Fibroblast of lung (primary cell): ENCODE results near the gene FASTK. TPM values are rescaled to one million over a fixed set of nuclear protein-coding genes. Genes with fewer than 3 reads are reported as not detected.

Experiments used
- DNase-seq, 2 donors: peaks; one replicate each; pipeline versions ENCODE4 v3.0.0 to v3.0.0-alpha.2; 2010; ENCODE audit warnings: low read depth in 2 of 2
- H2AFZ ChIP-seq: 2 replicates; pipeline ENCODE4 v1.5.1; 2012; ENCODE audit warnings: low read length, control low read depth, inconsistent platforms
- H3K27ac ChIP-seq: 2 replicates; pipeline ENCODE4 v1.5.1; 2011; ENCODE audit warnings: low read length, control low read depth; ENCODE audit not compliant: insufficient read depth
- H3K27me3 ChIP-seq: 2 replicates; pipeline ENCODE4 v1.5.1; 2011; ENCODE audit warnings: mild to moderate bottlenecking, low read length; ENCODE audit not compliant: control insufficient read depth, insufficient read depth
- H3K36me3 ChIP-seq: 2 replicates; pipeline ENCODE4 v1.5.1; 2011; ENCODE audit warnings: low read length; ENCODE audit not compliant: control insufficient read depth, insufficient read depth
- H3K4me1 ChIP-seq: 2 replicates; pipeline ENCODE4 v1.5.1; 2011; ENCODE audit warnings: low read length; ENCODE audit not compliant: control insufficient read depth, insufficient read depth; ENCODE audit errors: extremely low read depth
- H3K4me2 ChIP-seq: 2 replicates; pipeline ENCODE4 v1.5.1; 2011; ENCODE audit warnings: low read length, control low read depth; ENCODE audit not compliant: insufficient read depth; ENCODE audit errors: extremely low read depth
- H3K4me3 ChIP-seq, 4 experiments: fragments of 200-600 bp in 1 of 4; sonication (generic) in 1 of 4; replicated peaks in 1 of 4; 2 replicates each; pipeline ENCODE4 v1.5.1; 2011 to 2016; ENCODE audit warnings: low read length in 4 of 4, low read depth in 3 of 4, mild to moderate bottlenecking in 3 of 4, control low read depth in 2 of 4, inconsistent platforms in 1 of 4, mixed read lengths in 1 of 4; ENCODE audit not compliant: insufficient read depth in 1 of 4; ENCODE audit errors: control extremely low read depth in 1 of 4
- H3K79me2 ChIP-seq: 2 replicates; pipeline ENCODE4 v1.5.1; 2012; ENCODE audit warnings: mild to moderate bottlenecking, low read length, inconsistent platforms; ENCODE audit not compliant: control insufficient read depth, insufficient read depth
- H3K9ac ChIP-seq: 2 replicates; pipeline ENCODE4 v1.5.1; 2011; ENCODE audit warnings: mild to moderate bottlenecking, low read length, control low read depth; ENCODE audit not compliant: insufficient read depth
- H3K9me3 ChIP-seq: 2 replicates; pipeline ENCODE4 v1.5.1; 2012; ENCODE audit warnings: low read depth, low read length; ENCODE audit not compliant: control insufficient read depth, insufficient read depth
- H4K20me1 ChIP-seq: 2 replicates; pipeline ENCODE4 v1.5.1; 2011; ENCODE audit warnings: low read length; ENCODE audit not compliant: control insufficient read depth, insufficient read depth; ENCODE audit errors: extremely low read depth
- CTCF ChIP-seq, 2 donors: IDR thresholded peaks in 1 of 2; conservative IDR thresholded peaks in 1 of 2; 1 replicate in 1 of 2; 2 replicates in 1 of 2; pipeline ENCODE4 v1.5.1; 2011 to 2012; ENCODE audit warnings: low read length in 2 of 2, control low read depth in 1 of 2, inconsistent platforms in 1 of 2, low read depth in 1 of 2, mild to moderate bottlenecking in 1 of 2
- EZH2 ChIP-seq: IDR thresholded peaks from 2 replicates; pipeline ENCODE4 v1.5.1; 2012; ENCODE audit warnings: low read length, control low read depth, mild to moderate bottlenecking; ENCODE audit errors: missing control alignments
- polyA plus RNA-seq, 2 donors: library from polyadenylated mRNA; depleted of rRNA in 1 of 2; stranded (reverse) in 1 of 2; unstranded in 1 of 2; fragments of >200 nt; gene quantifications; 2 replicates each; pipeline ENCODE4 v1.2.1, GENCODE V29; 2011 to 2012; ENCODE audit warnings: missing spikeins in 1 of 2
- total RNA-seq: library from RNA; depleted of rRNA; stranded (reverse); fragments of >200 nt; gene quantifications from 2 replicates; pipeline ENCODE4 v1.2.1, GENCODE V29; 2014

The FASTK gene
- total and polyA plus RNA-seq, 2 donors (not counting 1 experiment from before 2014, with no cell fraction given) = 33.8 to 69.5 TPM

GRCh38 chr7:151075978-151076426, 4.6 kb downstream of the FASTK start:
- H3K9me3 ChIP-seq = no peaks in the 10 kb centered on the region
- TF ChIP-seq EZH2 (no peak), CTCF (conservative IDR thresholded peaks at IDR 0.05 in 1 of 2, IDR thresholded peaks at IDR 0.05 in 1 of 2; ENCODE audit: low read depth in 1 of 2, low read length in 2 of 2) (no peak)
- H3K36me3 ChIP-seq = peaks cover 28% of the 10 kb centered on the region
- peaks cover 11% of the 10 kb centered on the region for H3K4me1 ChIP-seq
- no peaks in the 10 kb centered on the region for H4K20me1 ChIP-seq
- H3K79me2 ChIP-seq = peaks cover 18% of the 10 kb centered on the region
- DNase-seq = no peak
- no peak overlapping the region for H3K27ac ChIP-seq
- no peak overlapping the region for H3K4me3 ChIP-seq
- H2AFZ ChIP-seq = no peak overlapping the region
- H3K4me2 ChIP-seq = no peak overlapping the region
- H3K9ac ChIP-seq = no peak overlapping the region
- H3K27me3 ChIP-seq = no peaks in the 10 kb centered on the region

- TF ChIP-seq CTCF (conservative IDR thresholded peaks at IDR 0.05 in 1 of 2, IDR thresholded peaks at IDR 0.05 in 1 of 2; ENCODE audit: low read depth in 1 of 2, low read length in 2 of 2) (no peak), EZH2 (no peak)
- Histone ChIP-seq H3K27ac (no peak overlapping the region), H4K20me1 (no peaks in the 10 kb centered on the region), H3K36me3 (peaks cover 31% of the 10 kb centered on the region), H3K9me3 (no peaks in the 10 kb centered on the region), H3K4me2 (no peak overlapping the region), H3K4me3 (no peak overlapping the region), H3K79me2 (peaks cover 18% of the 10 kb centered on the region), H2AFZ (no peak overlapping the region), H3K27me3 (no peaks in the 10 kb centered on the region), H3K4me1 (peaks cover 11% of the 10 kb centered on the region), H3K9ac (no peak overlapping the region)
- DNase-seq = no peak
Observed at GRCh38 chr7:151075662-151075971, 5.0 kb downstream of the FASTK start.

- H3K27ac ChIP-seq = no peak overlapping the region
- H4K20me1 ChIP-seq = no peaks in the 10 kb centered on the region
Observed at GRCh38 chr7:151074817-151075661, 5.6 kb downstream of the FASTK start.

More at GRCh38 chr7:151074817-151075661, 5.6 kb downstream of the FASTK start:
- Histone ChIP-seq H3K79me2 (peaks cover 14% of the 10 kb centered on the region), H2AFZ (no peak overlapping the region), H3K9ac (no peak overlapping the region), H3K9me3 (no peaks in the 10 kb centered on the region), H3K4me2 (no peak overlapping the region), H3K4me3 (no peak overlapping the region), H3K4me1 (peaks cover 11% of the 10 kb centered on the region), H3K27me3 (no peaks in the 10 kb centered on the region), H3K36me3 (peaks cover 36% of the 10 kb centered on the region)
- DNase-seq = no peak
- TF ChIP-seq CTCF (conservative IDR thresholded peaks at IDR 0.05 in 1 of 2, IDR thresholded peaks at IDR 0.05 in 1 of 2; ENCODE audit: low read depth in 1 of 2, low read length in 2 of 2) = no peak
- TF ChIP-seq EZH2 = no peak
